Head of caudate nucleus (tissue), 42 donors: ENCODE data around the gene ULBP2.
A peak's percentile ranks its signal among the peaks of the same experiment; 100 is the strongest.
"Not testable (repeated sequence)": the region's sequence is repeated elsewhere in the genome, so short reads cannot be mapped to it uniquely, and the experiment has no call there.

Experiments used
- DNase-seq, 42 donors: peaks; one replicate each; pipeline versions ENCODE4 v3.0.0 to v3.0.0-alpha.2; 2020 to 2021; ENCODE audit warnings: mixed read lengths in 7 of 42
- intact Hi-C: fragments of 100-400 bp; cut with DNase I; formaldehyde crosslinking; loops from one replicate; pipeline ENCODE4 v1.15.0; 2022

The ULBP2 gene

DNA sequence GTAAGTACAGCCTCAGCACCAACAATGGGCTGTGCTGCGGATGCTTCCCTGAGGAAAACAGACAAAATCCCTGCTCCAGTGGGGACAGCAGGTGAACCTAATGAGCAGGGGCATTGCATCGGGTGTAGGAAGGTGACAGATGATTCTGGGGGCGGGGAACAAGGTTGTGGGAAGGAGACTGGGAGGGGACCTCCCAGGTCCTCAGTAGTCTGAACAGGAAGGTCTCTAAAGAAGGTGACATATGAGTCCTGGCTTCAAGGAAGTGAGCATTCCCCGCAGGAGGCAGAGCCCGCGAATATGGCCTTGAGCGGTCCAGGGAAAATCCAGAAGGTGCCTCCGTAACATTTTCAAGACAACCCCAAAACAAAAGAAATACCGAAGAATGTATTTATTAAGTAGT, 41.3 kb downstream of the ULBP2 start:
- intact Hi-C loops, result no loop called here
- DNase-seq, result no peak

DNA sequence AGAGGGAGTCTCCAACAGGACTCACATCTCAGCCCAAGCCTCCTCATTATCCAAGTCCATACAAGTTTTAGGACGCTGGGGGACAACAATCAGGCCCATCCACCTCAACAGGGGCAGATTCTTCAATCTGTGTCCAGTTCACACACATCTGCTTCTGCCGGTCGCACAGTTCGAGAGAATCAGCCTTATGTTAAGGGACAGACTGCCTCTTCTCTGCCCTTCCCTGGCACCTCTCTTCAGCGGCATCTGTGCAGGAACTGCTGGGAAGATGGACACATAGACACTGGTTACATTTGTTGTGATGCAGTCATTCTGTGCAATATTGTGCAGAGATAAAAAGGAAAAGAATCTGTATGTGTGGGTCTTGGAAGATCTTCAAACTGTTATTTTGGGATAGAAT, 43.0 kb downstream of the ULBP2 start:
- no peak for DNase-seq
- intact Hi-C loops, result no loop called here

DNA sequence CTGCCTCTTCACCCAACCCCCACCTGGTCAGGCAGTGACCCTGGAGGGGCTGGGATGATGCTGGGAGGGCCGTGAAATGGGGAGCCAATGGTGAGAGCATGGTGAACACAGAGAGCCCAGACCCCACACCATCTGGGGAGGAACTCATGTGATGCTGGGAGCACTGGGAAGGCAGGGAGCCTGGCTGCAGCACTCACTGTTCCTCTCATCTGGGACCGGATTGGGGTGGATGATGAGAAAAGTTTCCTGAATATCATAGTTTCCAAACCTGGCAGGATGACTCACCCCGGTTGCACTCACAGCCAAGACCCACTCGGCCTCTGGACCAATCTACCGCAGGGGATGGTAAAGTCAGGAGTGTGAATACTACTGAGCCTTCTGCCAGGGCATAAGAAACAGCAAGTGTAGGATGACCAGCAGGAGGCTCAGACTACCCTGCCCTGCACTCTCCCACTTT, 43.7 kb downstream of the ULBP2 start:
- intact Hi-C loops, result no loop called here
- DNase-seq, result no peak

DNA sequence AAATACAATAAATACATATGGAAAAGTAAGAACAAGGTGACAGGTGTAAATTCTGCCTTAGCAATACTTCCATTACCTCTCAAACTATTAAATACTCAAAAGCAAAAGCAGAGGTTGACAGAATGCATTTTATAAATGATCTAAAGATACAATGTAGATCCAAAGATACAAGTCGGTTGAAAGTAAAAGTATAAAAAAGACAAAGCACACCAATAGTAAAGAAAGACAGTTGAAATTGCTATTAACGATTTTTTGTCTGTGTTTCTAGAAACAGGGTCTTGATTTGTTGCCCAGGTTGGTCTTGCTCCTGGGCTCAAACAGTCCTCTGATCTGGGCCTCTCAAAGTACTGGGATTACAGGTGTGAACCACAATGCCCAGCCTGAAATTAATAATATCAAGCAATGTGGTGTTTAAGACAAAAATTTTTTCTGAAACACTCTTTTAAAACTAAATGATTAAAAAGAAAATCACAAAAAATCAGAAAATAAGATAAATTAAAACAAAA, 45.8 kb downstream of the ULBP2 start:
- DNase-seq, result no peak
- intact Hi-C loops, result no loop called here

DNA sequence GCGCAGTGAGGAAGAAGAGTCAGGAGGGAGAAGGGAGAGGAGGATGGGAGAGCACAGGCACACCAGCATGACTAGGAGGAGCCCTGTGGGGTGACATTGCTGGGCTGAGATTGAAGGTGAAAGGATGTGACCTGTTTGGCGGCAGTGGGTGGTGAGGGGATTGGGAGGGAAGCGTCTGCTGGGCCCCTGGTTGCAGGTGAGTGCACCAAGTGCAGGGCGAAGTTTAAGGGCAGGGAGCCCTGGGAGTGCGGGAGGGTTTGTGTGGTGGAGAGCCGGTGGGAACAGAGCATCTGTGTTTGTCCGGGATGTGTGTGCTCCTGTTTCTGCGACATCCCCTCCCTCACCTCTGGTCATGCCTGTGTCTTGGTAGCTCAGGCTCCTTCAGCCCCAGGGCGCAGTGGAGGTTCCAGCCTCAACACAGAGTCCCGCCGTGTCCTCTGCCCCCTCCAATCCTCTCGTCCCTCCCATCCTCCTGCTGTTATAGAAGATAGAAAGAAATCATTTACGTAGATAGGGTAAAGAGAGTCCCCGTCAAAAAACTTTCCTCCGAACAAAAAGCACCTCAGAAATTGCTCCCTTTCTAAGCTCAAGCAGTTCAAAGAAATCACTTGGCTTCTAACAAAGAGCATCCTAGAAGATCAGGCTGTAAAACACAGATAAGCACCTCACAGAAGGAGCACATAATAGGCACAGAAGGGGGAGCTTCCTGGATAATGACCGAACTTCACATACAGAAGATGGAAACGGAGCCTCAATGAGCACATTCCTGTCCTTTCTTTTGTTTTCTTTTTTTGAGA, 46.9 kb downstream of the ULBP2 start:
- DNase-seq, result no peak
- intact Hi-C loops, result no loop called here

DNA sequence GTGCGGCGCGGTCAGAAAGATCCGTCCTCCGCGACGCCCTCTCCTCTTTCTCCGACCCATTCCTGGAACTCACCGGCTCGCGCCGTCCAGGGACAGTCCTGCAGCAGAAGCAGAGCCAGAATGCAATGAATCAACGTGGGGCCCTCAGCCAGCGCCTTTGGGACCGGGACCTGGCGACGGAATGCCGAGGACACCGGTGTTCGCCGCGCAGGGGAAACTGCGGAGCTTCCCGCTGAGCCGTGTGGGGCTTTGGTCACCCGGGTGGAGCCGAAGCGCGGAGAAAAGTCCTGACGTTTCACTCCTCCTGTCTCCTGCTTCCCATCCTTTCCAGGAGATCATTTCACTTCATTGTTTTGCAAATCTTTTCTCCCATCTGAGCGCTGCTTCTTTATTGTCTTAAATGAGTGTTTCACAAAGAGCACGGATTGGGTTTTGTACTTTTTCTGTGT, 48.4 kb downstream of the ULBP2 start:
- intact Hi-C loops, result no loop called here
- no peak for DNase-seq

DNA sequence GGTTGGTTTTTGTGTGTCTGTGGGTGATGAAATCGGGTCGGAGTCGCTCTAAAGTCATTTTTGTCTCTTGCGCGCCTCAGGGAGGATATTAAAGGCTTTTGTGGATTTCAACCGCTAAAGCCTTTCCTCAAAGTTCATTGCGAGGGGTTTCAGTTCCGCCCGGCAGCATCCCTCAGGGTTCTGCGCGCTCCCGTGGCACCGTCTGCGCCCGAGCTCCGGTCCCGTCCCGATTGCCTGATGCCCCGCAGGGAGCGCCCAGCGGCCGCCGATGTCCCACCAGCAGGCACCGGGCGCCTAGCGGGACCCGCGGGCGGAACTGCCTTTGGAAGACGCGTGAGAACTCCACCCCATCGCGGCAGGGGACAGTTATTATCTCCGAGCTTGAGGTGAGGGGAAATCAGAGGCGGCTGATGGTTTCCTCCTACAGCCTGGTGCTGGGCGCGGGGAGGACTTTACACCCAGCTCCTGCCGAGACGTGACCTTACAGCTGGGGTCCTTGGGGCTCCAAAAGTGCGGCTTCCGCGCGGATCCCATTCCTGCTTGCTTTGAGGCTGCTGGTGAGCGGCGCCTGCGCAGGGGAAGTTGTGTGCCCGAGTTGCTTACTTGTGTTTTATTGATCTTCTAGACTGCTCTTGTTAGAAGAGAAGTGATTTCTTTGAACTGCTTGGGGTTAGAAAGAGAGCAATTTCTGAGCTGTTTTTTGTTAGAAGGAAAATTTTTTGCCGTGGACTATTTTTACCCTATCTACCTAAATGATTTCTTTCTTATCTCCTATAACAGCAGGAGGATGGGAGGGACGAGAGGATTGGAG, 49.1 kb downstream of the ULBP2 start:
- intact Hi-C loops, result no loop called here
- DNase-seq, result no peak

DNA sequence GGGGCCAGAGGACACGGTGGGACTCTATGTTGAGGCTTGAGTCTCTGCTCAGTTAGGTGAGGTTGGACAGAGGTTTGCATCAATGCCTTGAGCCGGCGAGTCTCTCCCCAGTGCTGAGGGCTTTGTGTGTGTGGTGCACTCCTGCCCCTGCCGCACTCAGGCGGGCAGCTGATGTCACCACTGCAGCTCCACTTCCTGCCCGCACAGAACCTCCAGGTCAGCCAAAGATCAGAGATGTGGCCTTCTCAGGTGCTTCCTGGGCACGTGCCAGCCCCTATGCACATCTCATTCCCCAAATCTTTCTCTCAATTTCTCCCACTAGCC, 49.6 kb downstream of the ULBP2 start:
- DNase-seq, intact Hi-C loops: not testable (repeated sequence)

DNA sequence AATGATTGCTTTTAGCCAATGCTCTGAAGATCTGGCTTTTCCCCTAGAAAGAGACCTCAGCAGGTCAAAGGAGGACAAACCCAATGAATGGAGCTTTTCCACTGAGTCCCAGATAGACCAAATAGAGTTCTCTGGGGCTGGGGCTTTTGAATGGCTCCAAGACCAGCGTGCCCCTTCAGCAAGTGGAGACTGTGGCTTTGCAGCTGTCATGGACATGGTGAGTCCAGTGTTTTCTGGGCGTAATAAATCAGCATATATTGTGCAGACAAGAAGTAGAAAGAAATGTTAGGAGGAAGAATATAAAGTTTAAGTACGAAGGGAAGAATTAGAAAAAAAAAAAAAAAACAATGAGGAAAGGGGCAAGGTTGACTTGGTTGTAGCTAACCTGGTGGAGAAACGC, 50.0 kb downstream of the ULBP2 start:
- intact Hi-C loops, result no loop called here
- DNase-seq, result no peak

DNA sequence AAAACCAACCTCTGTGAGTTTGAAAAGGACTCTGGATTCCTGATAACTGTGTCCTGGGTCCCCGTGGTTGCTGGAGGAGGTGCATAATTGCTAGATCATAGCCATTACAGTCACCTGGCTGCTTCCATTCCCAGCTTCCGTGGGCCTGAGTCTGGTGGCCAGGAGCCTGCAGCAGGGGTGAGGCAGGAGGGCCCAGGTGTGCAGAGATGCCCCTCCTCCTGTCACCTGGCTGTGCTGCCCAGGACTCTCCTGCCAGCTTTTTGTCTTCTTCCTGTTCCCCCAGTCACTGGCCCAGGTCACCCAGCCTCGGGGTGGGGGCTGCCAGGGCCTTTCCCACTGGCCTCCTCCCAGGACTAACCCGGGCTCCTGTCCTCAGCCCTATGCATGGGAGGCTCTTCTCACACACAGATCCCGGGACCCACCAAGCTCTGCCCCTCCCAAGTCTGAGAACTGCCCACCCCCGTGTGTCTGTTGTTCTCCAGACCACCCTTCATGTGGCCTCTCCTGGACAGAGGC, 53.5 kb downstream of the ULBP2 start:
- intact Hi-C loops, result no loop called here
- peak in 1 of 42 donors; percentile 1 for DNase-seq

DNA sequence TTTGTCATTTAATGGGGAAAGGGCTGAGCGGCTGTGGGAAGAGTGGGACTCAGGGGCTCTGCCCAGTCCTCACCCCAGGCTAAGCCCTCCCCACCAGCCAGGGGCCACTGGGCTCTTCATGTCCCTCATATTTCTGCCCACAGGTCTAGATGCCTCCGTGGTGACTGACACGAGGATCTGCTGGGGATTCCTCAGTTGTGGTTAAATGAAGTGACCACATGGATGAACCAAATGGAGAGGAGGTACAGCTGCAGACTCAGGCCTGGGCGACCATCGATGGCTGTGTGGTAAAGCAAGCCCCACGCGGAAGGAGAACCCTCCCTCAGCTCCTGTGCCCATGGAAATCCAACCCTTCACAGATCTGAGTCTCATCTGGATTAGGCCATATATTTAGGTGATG, 54.2 kb downstream of the ULBP2 start:
- peak in 3 of 42 donors; percentile 2 to 36 (median 22) for DNase-seq
- intact Hi-C loops, result no loop called here
